Measurements from ENCODE around the gene NLRP9.

Gene NLRP9

DNA sequence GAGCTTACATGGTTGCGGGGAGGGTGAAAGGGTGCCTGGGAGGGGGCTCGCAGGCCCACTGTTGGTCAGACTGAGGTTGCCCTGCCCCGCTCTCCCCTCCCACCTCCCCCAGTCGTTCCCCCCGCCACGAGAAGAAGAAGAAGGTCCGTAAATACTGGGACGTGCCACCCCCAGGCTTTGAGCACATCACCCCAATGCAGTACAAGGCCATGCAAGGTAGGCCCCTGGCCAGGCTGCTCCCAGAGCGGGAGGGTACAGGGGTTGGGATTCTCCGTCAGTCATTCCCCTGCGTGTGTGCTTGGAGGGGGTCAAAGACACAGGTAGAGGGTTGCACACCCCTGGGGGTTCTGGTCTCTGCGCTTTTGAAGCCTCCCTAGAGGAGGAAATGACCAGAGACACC lies 77.8 kb downstream of the NLRP9 start:
- DNase-seq (ENCODE audit: low read depth), result no peak
- H3K4me3 ChIP-seq (ENCODE audit: low read depth, low read length), result no peak overlapping the region
- TF ChIP-seq, protein P1, sequence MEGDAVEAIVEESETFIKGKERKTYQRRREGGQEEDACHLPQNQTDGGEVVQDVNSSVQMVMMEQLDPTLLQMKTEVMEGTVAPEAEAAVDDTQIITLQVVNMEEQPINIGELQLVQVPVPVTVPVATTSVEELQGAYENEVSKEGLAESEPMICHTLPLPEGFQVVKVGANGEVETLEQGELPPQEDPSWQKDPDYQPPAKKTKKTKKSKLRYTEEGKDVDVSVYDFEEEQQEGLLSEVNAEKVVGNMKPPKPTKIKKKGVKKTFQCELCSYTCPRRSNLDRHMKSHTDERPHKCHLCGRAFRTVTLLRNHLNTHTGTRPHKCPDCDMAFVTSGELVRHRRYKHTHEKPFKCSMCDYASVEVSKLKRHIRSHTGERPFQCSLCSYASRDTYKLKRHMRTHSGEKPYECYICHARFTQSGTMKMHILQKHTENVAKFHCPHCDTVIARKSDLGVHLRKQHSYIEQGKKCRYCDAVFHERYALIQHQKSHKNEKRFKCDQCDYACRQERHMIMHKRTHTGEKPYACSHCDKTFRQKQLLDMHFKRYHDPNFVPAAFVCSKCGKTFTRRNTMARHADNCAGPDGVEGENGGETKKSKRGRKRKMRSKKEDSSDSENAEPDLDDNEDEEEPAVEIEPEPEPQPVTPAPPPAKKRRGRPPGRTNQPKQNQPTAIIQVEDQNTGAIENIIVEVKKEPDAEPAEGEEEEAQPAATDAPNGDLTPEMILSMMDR (IDR thresholded peaks at IDR 0.05; ENCODE audit: low read depth, low read length), result no peak
- TF ChIP-seq, protein P2, sequence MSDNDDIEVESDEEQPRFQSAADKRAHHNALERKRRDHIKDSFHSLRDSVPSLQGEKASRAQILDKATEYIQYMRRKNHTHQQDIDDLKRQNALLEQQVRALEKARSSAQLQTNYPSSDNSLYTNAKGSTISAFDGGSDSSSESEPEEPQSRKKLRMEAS (IDR thresholded peaks at IDR 0.05; ENCODE audit: low read depth, low read length), result no peak
- no peak for TF ChIP-seq MYC (IDR thresholded peaks at IDR 0.05; ENCODE audit: low read depth, low read length)
- TF ChIP-seq POLR2A (IDR thresholded peaks at IDR 0.05; ENCODE audit: extremely low read depth, insufficient read length), result no peak

GRCh38 chr19:55659822-55660221 lies 78.4 kb downstream of the NLRP9 start:
- TF ChIP-seq MYC (IDR thresholded peaks at IDR 0.05; ENCODE audit: low read depth, low read length), result no peak
- DNase-seq (ENCODE audit: low read depth), result no peak
- no peak overlapping the region for H3K4me3 ChIP-seq (ENCODE audit: low read depth, low read length)

- no peak overlapping the region for H3K4me3 ChIP-seq (ENCODE audit: low read depth, low read length)
- no peak for TF ChIP-seq POLR2A (IDR thresholded peaks at IDR 0.05; ENCODE audit: extremely low read depth, insufficient read length)
- TF ChIP-seq, protein P1 (IDR thresholded peaks at IDR 0.05; ENCODE audit: low read depth, low read length), result no peak
- TF ChIP-seq, protein P2 (IDR thresholded peaks at IDR 0.05; ENCODE audit: low read depth, low read length), result no peak
- no peak for TF ChIP-seq MYC (IDR thresholded peaks at IDR 0.05; ENCODE audit: low read depth, low read length)
- DNase-seq (ENCODE audit: low read depth), result no peak
Observed at GRCh38 chr19:55658846-55659459, 79.2 kb downstream of the NLRP9 start.

Data from NB4 (cell line).